Measurements from ENCODE around the gene EFNA2.

EFNA2 gene

GRCh38 chr19:1273263-1274041 lies 12.2 kb upstream of the EFNA2 start:
- Histone ChIP-seq H3F3A (ENCODE audit: control insufficient read depth, insufficient read depth) (peaks cover 52% of the 10 kb centered on the region), H3K27me3 (ENCODE audit: control insufficient read depth, low read length) (no peaks in the 10 kb centered on the region; the same call in 1 of the 2 replicates), H3K4me1 (ENCODE audit: control insufficient read depth, low read length) (peaks cover 62% of the 10 kb centered on the region), H3K36me3 (ENCODE audit: control insufficient read depth, low read length) (peaks cover 82% of the 10 kb centered on the region), H3K9me2 (replicated peaks; ENCODE audit: control insufficient read depth, low read length) (no peaks in the 10 kb centered on the region), H3K4me2 (ENCODE audit: low read length) (peak overlapping the region; percentile 96; the same call in 1 of the 2 replicates), H4K20me1 (ENCODE audit: control insufficient read depth, insufficient read depth, low read depth, low read length) (peaks cover 19% of the 10 kb centered on the region), H3K27ac (ENCODE audit: low read depth, low read length) (no peak overlapping the region), H3K79me2 (ENCODE audit: control insufficient read depth, low read length) (peaks cover 75% of the 10 kb centered on the region), H3K4me3 (ENCODE audit: low read length) (peak overlapping the region; percentile 76; the same call in 1 of the 2 replicates), H3K9me3 (ENCODE audit: control insufficient read depth, insufficient read depth, low read length) (no peaks in the 10 kb centered on the region)
- TF ChIP-seq CTCF (IDR thresholded peaks at IDR 0.05; ENCODE audit: low read depth, low read length, poor library complexity, severe bottlenecking), result no peak
- TF ChIP-seq EZH2phosphoT487 (IDR thresholded peaks at IDR 0.05; ENCODE audit: borderline replicate concordance, low read length), result no peak

GRCh38 chr19:1274081-1274851 lies 11.4 kb upstream of the EFNA2 start:
- no peak overlapping the region for H3K27ac ChIP-seq (ENCODE audit: low read depth, low read length)
- no peaks in the 10 kb centered on the region for H3K9me2 ChIP-seq (replicated peaks; ENCODE audit: control insufficient read depth, low read length)
- H3K27me3 ChIP-seq (ENCODE audit: control insufficient read depth, low read length), result no peaks in the 10 kb centered on the region; the same call in 1 of the 2 replicates
- H3K9me3 ChIP-seq (ENCODE audit: control insufficient read depth, insufficient read depth, low read length), result no peaks in the 10 kb centered on the region
- H3K79me2 ChIP-seq (ENCODE audit: control insufficient read depth, low read length), result peaks cover 70% of the 10 kb centered on the region
- H3K4me2 ChIP-seq (ENCODE audit: low read length), result peak overlapping the region; percentile 96
- peaks cover 91% of the 10 kb centered on the region for H3K36me3 ChIP-seq (ENCODE audit: control insufficient read depth, low read length)
- H3K4me3 ChIP-seq (ENCODE audit: low read length), result peak overlapping the region; percentile 76
- H4K20me1 ChIP-seq (ENCODE audit: control insufficient read depth, insufficient read depth, low read depth, low read length), result peaks cover 19% of the 10 kb centered on the region
- H3K4me1 ChIP-seq (ENCODE audit: control insufficient read depth, low read length), result peaks cover 57% of the 10 kb centered on the region
- TF ChIP-seq EZH2phosphoT487 (IDR thresholded peaks at IDR 0.05; ENCODE audit: borderline replicate concordance, low read length) (no peak), CTCF (IDR thresholded peaks at IDR 0.05; ENCODE audit: low read depth, low read length, poor library complexity, severe bottlenecking) (no peak)
- peaks cover 50% of the 10 kb centered on the region for H3F3A ChIP-seq (ENCODE audit: control insufficient read depth, insufficient read depth)

- Histone ChIP-seq H3K4me2 (ENCODE audit: low read length) (peak overlapping the region; percentile 96), H3F3A (ENCODE audit: control insufficient read depth, insufficient read depth) (peaks cover 48% of the 10 kb centered on the region), H3K27ac (ENCODE audit: low read depth, low read length) (peak overlapping the region; percentile 73), H3K27me3 (ENCODE audit: control insufficient read depth, low read length) (no peaks in the 10 kb centered on the region; the same call in 1 of the 2 replicates), H4K20me1 (ENCODE audit: control insufficient read depth, insufficient read depth, low read depth, low read length) (peaks cover 17% of the 10 kb centered on the region), H3K9me3 (ENCODE audit: control insufficient read depth, insufficient read depth, low read length) (no peaks in the 10 kb centered on the region), H3K4me1 (ENCODE audit: control insufficient read depth, low read length) (peaks cover 57% of the 10 kb centered on the region), H3K9me2 (replicated peaks; ENCODE audit: control insufficient read depth, low read length) (no peaks in the 10 kb centered on the region), H3K4me3 (ENCODE audit: low read length) (peak overlapping the region; percentile 76), H3K36me3 (ENCODE audit: control insufficient read depth, low read length) (peaks cover 93% of the 10 kb centered on the region), H3K79me2 (ENCODE audit: control insufficient read depth, low read length) (peaks cover 64% of the 10 kb centered on the region)
- TF ChIP-seq EZH2phosphoT487 (IDR thresholded peaks at IDR 0.05; ENCODE audit: borderline replicate concordance, low read length) (no peak), CTCF (IDR thresholded peaks at IDR 0.05; ENCODE audit: low read depth, low read length, poor library complexity, severe bottlenecking) (no peak)
These were observed 10.8 kb upstream of the EFNA2 start for GRCh38 chr19:1274852-1275259.

Measured in DOHH2 (cell line).